HG03457 (cell line): ENCODE data around the gene NRP1.
"Not testable (repeated sequence)": the region's sequence is repeated elsewhere in the genome, so short reads cannot be mapped to it uniquely, and the experiment has no call there.

Experiments
- ATAC-seq: cut with Tn5 transposase; IDR thresholded peaks from one replicate; pipeline ENCODE4 v1.9.1; 2021; ENCODE audit warnings: moderate number of reproducible peaks; ENCODE audit not compliant: unreplicated experiment

The NRP1 gene

DNA sequence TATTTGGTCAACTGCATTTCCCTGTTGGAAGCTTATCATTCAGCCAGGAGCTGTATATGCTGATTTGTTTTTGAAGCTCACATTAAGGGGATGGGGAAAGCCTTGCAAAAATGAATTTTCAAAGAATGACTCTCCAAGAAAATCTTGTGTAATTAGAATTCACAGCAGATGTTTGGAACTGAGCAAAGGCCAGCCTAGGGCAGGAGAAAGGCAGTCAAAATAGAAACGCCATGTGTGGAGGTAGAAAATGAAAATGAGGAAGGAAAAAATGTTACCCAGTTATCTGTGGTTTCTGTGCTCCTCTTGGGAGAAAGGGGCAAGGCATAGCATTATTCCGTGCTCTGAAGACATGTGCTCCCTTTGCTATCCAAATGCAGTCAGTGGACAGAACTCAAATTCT is 93.5 kb downstream of the NRP1 start:
- no peak for ATAC-seq

DNA sequence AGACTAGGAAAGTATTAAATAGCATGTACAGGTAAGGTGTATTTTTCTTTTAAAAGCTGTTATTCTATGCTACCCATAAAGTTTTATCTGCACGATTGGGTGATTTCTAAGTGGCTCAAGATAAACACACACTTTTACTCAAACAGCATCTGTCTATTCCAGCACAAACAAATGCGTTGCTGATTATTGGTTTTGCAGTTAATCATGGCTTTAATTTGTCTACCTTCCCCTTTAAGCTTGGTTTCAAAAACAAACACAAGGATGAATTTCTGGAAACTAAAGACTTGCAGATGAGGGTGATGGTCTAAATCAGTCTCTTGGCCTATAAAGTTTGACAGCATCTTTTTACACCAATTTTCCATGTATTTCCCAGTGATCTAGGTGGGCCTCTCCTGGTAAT is 94.2 kb downstream of the NRP1 start:
- ATAC-seq, result no peak

DNA sequence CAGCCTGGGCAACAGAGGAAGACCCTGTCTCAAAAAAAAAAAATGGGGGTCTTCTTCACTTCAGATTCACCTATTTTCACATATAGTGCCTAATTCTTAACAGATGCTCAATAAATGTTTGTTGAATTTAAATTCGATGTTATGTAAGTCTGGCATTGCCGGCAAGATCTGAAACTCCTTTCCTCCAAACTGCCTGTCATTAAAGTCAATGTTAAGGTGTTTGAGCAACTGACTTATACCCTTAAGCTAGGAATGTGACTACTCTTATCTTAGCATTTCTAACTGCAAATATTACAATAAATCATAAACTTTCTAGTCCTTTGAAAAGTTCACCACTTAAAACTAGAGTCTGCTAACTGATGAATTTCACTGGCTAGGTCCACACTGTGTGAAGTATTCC is 95.2 kb downstream of the NRP1 start:
- no peak for ATAC-seq

DNA sequence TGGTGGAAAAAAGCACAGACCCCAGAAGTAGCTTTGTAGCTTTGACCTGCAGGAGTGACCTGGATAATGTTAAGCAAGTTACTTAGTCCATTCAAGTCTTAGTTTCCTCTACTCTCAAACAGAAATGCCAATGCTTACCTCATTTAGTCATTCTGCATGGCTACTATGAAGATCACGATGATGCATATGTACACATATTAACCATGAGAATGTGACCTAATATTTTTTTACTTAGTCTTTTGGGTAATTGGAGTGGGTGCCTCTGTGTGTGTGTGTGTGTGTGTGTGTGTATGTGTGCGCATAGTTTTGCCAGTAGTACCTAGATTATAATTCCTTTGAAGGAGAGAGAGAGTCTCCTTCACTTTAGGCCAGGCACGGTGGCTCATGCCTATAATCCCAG is 95.8 kb downstream of the NRP1 start:
- ATAC-seq, result no peak

DNA sequence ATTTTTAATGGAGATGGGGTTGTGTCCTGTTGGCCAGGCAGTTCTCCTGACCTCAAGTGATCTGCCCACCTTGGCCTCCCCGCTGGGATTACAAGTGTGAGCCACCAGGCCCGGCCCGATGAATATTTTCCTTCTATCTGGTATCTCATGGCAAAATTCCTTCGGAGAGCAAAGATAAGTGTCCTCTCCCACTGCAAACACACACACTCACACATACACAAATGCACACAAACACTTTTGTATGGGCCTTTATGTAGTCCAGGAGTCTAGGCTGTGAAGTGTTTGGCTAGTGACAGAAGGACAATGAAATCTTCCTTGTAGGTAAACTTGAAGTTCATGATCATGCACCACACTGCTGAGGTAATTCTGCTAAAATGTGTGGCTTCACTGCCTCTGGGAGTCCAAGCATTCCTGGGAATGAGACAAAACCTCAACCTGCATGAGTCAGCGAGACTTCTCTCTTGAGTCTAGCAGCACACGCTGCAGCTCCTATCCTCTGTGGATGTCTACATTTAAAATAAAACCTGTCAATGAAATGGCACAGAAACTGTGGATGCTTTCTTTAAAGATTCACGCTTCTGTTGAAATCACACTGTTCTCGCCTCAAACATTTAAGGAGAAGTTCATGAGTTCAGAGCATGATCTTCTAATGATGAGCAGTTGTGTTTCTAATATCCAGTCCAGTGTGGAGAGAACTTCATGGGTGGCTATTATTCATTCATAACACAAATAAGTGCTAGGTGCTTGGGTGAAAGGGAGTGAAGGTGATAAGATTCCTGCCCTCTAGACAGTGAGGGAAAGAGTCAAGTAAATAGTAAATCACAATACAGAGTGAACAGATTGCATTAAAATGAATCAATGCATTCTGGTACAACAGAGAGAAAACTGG is 96.5 kb downstream of the NRP1 start:
- no peak for ATAC-seq

DNA sequence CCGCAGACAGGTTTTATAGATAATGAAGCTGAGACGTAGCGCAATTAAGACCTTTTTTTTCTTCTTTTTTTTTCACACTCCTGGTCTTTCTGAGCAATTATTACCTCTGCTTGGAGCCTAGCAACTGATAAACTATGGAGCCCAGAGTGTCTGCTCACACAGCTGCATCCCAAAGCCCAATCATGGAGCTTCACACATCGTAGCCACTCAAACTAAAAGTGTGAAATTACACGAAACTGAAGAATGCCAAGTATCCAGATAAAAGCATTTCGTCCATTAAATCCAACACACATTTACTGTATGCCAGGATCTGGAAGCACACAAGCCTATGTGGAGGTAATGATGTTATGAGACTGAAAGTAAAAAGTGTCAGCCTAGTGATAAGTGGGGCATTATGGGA is 97.6 kb downstream of the NRP1 start:
- ATAC-seq, result no peak

DNA sequence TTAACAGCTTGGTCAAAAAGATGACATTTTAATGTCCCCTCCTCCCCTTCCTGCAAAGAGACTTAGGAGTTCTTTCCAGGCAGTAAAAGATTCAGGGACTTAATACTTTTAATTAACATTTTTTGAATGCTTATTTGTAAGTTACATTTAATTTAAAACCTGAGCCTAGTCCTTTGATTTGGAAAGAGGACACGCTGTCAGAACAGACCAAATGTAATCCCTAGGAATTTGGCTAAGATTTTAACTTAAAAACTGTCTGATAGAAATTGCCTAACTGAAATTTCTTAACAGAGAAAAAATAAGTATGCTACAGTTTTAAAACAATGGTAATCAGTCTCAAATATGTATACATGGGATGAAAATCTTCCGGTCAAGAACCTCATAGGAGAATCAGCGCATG is 98.5 kb downstream of the NRP1 start:
- ATAC-seq, result no peak

DNA sequence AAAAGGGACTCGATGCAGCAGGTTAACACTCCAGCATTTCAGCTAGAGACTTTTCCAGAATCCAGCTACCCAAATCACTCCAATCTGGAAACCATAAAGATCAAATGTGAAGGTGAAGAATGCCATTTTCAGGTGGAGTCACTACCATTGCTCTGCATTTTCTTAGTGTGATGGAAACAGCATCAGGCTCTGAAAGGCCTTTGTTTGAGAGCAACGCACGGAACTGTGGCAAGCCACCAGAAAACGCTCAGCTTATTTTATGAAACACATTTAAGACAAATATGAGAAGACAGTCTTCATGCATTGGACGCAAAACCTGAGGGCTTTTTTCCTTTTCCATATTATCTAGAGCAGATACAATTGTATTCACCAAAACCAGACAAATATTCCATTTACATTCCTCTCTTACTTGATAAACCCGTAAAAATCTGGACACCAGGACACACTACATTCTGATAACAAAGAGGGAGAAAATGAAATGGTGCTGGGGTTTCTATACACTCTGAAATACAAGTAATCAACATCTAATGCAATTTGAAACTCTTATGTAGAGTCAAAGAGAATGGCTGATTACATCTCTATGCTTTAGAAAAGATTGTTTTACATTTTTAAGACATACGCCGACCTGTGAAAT is 99.1 kb downstream of the NRP1 start:
- no peak for ATAC-seq

DNA sequence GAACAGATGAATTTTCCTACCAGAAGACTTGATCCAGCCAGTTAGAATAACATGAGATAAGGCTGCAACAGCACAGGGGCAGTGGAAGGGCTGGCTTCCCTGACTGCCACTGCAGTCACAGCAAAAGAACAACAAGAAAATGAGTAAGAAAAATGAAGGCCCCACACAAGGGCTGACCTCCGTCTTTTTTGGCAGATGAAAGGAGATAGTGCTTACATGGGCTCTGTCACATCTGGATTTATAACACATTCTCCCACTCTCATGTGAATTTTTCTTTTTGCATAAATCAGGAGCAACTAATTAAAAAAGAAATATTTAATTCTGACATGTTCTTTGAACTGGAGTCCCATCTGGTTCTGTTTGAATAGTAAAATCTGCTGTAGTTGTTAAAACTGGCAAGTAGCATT is 99.6 kb downstream of the NRP1 start:
- ATAC-seq, result no peak

DNA sequence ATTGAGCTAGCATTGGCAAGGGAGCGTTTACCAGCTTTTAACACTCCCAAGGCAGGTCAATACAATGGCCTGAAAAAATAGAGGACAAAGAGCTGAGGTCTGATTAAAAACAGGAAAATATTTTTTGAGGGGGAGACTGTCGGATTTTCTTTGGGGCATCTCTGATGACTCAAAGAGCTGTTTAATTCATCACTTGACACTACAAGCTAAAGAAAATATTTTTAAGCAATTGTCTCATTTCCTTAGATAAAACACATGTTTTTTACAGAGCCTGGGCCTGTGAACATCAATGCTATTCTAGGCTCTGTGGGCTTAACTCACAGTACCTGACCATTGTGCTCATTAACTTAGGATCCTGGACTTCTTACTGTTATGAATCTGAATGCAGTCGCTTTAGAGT is 100.8 kb downstream of the NRP1 start:
- no peak for ATAC-seq

DNA sequence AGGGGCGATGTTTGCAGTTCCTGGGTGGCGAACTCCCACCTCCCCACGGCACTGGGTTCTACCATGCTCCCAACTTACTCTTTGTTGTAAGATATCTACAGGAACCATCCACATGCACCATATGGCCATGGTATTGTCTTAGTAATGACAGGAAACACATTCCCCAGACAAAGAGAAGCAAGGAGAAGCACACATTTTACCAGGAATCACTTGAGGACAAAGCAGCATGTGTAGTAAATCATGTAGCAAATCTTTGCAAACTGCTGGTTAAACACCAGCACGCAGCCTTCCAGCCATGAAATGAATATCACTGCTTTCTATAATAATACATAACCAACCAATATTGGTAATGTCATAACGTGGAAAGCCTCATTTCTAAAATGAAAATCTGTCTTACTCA is 101.2 kb downstream of the NRP1 start:
- no peak for ATAC-seq

DNA sequence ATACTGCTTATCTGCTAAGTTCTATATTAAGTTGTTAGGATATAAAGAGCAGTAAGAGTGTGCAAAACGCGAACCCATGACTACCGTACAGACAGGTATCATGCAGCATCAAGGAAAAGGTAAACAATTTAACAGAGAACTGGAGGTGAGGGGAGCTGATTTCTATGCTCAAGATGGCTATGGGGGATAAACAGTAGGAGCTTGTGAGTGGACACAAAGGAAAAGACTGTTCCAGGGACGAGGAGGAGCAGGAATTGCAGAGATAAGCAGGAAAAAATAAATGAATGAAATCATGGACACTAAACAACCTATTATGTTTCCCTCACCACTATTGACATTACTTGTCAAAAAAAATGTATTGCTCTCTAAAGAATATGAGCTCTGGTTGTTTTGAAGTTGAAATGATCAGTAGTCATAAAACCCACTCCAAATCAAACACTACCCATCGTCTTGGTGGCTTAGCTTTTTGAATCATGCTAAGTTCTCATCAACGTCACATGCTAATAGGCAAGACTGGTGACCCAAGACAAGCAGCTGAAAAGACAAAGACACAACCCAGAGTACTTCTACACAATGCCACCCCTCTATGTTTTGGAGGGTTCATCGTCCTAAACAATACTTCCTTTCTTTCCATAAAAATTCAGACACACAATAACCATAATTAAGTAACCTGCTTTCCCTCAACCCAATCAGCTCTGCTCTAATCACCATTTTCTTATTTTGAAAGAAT is 102.7 kb downstream of the NRP1 start:
- no peak for ATAC-seq

DNA sequence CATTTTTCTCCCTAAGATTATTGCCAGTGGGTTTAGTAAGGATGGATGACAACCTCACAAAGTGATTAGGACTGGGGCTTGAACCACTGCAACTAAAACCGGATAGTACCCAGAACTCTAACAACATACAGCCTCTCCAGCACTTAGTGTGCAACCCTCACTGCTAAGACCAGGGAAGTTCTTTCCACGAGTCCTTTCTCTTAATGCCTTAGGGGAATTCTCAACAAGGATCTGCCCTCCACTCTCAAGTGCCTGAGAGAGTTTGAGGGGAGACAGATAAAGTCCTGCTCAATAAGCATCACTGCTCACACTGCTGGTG is 104.6 kb downstream of the NRP1 start:
- no peak for ATAC-seq

DNA sequence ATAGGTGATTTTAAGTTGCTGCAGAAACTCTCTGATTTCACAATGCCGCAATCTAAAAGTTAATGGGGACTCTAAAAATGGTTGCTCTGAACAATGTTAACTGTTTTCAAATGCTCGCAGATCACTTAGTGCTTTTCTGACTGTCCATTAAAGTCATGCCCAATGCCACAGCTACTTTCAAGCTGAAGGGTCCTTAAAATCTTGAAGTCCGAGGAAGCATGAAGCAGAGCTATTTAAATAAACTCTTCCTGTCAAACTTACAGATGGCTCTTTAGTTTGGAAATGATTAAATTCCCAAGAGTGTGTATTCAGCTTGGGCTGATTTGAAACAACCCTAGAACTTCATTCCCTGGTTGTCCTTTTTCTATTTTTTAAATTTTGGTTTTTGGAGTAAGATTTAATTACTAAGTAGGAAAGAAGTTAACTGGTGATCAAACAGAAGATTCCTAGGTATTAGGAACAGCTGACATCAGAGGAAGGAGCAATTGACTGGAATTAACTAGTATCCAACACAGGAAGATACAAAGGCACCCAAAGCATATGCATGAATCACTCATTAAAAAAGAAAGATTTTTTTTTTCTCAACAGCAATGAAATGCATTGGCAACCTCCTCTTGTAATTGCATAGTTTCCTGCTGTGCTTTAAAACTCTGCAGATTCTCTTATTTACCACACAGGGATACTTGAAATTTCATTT is 105.1 kb downstream of the NRP1 start:
- no peak for ATAC-seq

DNA sequence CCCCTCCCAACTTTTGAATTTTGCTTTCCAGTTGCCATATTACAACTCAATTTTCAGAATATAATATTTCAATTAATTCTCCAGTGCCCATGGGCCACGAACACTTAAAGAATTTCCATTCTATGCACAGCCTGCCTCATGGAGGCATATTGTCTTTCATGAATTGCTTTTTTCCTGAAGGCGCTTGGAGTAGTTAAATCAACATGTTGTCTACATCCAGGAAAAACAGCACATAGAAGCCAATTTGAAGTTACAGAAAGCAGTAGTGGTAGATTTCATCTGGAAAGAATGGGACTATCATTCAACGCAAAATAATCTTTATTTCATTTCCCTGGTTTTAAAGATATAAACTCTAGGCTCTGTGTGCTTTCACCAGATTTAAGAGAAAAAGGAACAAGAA is 106.0 kb downstream of the NRP1 start:
- no peak for ATAC-seq

DNA sequence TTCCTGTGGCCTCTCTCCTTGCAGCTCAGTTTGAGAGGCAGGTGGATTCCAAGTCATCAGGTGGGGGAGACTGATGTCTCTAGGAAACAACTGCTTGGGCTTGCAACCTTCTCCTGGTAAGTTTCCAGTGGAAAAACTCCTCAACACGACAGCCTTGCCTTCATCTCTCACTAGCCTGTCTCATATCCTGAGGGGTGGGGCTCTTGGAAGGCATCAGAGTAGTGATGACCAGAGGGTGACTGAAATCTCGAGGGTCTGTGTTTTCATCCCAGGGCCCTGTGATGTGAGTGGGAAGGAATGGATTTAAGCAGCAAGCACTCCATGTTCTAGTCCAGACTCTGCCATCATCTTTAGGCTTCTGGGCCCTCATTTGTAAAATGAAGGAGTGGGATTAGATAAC is 107.0 kb downstream of the NRP1 start:
- no peak for ATAC-seq

DNA sequence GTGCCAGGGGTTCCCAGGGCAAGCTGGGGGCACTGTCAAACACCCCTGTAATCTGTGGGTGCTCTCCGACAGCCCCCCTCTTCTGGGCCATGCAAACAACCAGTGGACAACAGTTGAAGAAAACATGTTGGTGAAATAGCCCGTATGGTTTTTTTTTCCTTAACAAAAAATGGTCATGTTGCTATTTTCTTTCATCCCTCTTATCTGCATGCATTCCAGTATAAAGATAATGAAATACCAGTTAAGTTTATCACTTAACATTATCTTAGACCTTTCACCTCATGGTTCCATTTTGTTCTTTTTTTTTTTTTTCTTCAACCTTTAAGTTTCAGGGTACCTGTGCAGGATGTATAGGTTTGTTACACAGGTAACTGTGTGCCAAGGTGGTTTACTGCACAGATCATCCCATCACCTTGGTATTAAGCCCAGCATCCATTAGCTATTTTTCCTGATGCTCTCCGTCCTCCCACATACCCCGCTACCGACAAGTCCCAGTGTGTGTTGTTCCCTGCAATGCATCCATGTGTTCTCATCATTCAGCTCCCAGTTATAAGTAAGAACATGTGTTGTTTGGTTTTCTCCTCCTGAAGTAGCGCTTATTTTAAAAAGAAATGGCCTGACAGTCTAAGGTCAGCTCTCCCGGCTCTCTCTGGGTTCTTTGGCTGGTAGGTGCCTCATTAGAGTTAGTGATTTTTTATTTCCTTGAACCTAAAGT is 110.1 kb downstream of the NRP1 start:
- ATAC-seq, result no peak

DNA sequence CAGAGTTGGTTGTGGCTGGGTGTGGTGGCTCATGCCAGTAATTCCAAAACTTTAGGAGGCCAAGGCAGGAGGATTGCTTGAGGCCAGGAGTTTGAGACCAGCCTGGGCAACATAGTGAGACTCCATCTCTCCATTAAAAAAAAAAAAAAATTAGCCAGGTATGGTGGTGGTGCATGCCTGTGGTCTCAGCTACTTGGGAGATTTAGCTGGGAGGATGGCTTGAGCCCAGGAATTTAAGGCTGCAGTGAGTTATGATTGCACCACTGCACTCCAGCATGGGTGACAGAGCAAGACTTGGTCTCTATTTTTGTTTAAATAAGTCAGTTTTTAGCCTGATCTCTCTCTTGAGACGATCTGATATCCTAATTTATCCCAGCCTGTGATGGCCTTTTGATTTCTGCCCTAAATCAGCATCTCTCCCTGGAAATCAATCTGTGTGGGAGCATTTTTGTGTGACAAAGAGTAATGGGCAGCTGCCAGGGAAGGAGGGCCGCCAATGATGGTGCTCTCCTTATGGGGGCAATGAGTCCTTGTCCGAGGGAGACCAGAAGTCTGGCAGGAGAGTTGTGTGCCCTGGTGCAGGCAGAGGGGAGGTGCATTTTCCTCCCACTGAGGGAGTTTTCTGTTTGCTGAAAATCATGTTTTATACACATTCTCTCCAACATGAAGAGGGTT is 111.0 kb downstream of the NRP1 start:
- no peak for ATAC-seq

DNA sequence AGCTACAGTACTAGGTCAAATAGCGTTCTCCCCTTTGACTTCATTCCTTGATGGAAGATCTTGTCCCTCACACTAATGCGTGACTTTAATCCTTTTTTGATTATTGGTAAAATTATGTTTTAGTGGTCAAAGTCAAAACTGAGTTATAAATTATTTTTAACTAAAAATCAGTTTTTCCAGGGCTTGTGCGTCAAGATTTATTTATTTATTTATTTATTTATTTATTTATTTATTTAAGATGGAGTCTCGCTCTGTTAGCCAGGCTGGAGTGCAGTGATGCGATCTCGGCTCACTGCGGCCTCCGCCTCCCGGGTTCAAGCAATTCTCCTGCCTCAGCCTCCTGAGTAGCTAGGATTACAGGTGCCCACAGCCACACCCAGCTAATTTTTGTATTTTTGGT is 112.2 kb downstream of the NRP1 start:
- not testable (repeated sequence) for ATAC-seq

DNA sequence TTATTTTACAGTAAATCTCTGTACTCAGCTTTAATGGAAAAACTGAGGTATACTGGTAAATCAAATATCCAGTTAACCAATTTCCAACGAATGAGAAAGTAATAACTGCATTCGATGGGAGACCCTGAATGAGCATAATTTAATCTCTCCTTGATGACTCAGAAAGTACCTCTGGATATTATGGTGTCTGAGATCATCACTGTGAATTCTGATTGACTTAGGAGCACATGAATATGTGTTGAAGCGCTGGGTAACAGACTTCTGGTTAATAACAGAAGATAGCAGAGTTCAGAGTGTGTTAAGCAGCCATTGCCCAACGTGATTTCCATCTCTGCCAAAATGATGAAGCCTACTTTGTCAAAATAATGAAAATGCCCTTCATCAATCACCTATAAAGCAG is 116.6 kb downstream of the NRP1 start:
- ATAC-seq, result no peak
